HepG2 (cell line): ENCODE results near the gene ACVR1C. TPM values are rescaled to one million over a fixed set of nuclear protein-coding genes. Genes with fewer than 3 reads are reported as not detected.

Experiments used
- ATAC-seq: fragments of 200-7000 bp; cut with Tn5 transposase; 3 replicates; pipeline ENCODE4 v1.9.1; 2020; ENCODE audit warnings: mild to moderate bottlenecking, moderate library complexity
- BruUV-seq: library from RNA; stranded (reverse); fragments of 400-500 nt; replicated peaks from 2 replicates; lab custom pipeline; 2021; lab: Mats Ljungman, UMichigan
- CTCF ChIA-PET: fragments of 300-600 bp; formaldehyde crosslinking; extraction: SDS; loops from one replicate; lab custom pipeline; 2021; ENCODE audit warnings: low total read pairs, inconsistent platforms, low intra/inter-chr PET ratio; lab: Yijun Ruan, JAX
- POLR2A ChIA-PET: fragments of 350-600 bp; sonication (Branson Sonifier 250); formaldehyde crosslinking; loops from one replicate; lab custom pipeline; 2020; ENCODE audit warnings: antibody characterized with exemption, inconsistent platforms; lab: Yijun Ruan, JAX
- DNase-seq: peaks from one replicate; pipeline ENCODE4 v3.0.0-alpha.2; 2015; ENCODE audit warnings: low spot score
- FAIRE-seq: peaks from 3 replicates; lab custom pipeline; 2011; peaks lifted over from hg19 to GRCh38; lab: Jason Lieb, UNC
- H2AFZ ChIP-seq: one replicate; pipeline ENCODE4 v1.6.1; 2011; ENCODE audit warnings: low read length, inconsistent platforms
- H3K27ac ChIP-seq: fragments of 300-600 bp; 3 replicates; pipeline ENCODE4 v1.8.0; 2011; ENCODE audit warnings: mixed run types, mild to moderate bottlenecking, mixed read lengths, low read length, inconsistent platforms; ENCODE audit not compliant: insufficient read depth; ENCODE audit errors: extremely low read length
- H3K27me3 ChIP-seq, 2 experiments: fragments of 200-600 bp in 1 of 2; 2 replicates in 1 of 2; 3 replicates in 1 of 2; pipeline versions ENCODE4 v1.6.0 to v1.8.0; 2011; ENCODE audit warnings: low read length in 2 of 2, mild to moderate bottlenecking in 2 of 2, moderate library complexity in 2 of 2, inconsistent platforms in 1 of 2; ENCODE audit not compliant: insufficient read depth in 2 of 2, control insufficient read depth in 1 of 2
- H3K36me3 ChIP-seq, 2 experiments: fragments of 200-600 bp in 1 of 2; replicated peaks in 1 of 2; 2 replicates in 1 of 2; 3 replicates in 1 of 2; pipeline versions ENCODE4 v1.5.1 to v1.8.0; 2011; ENCODE audit warnings: low read length in 2 of 2, inconsistent platforms in 1 of 2; ENCODE audit not compliant: insufficient read depth in 2 of 2, control insufficient read depth in 1 of 2
- H3K4me1 ChIP-seq: 2 replicates; pipeline ENCODE4 v1.5.1; 2012; ENCODE audit warnings: low read length, inconsistent platforms; ENCODE audit not compliant: insufficient read depth
- H3K4me2 ChIP-seq: 2 replicates; pipeline ENCODE4 v1.6.0; 2011; ENCODE audit warnings: low read depth, low read length, inconsistent platforms
- H3K4me3 ChIP-seq, 3 experiments: fragments of 200-600 bp in 1 of 3; sonication (generic), shearing (Covaris generic) in 1 of 3; replicated peaks in 1 of 3; 2 replicates each; pipeline ENCODE4 v1.5.1; 2011 to 2016; ENCODE audit warnings: low read length in 3 of 3, inconsistent platforms in 2 of 3, low read depth in 2 of 3, mild to moderate bottlenecking in 2 of 3, control low read depth in 1 of 3, mixed read lengths in 1 of 3; ENCODE audit not compliant: insufficient read depth in 1 of 3
- H3K79me2 ChIP-seq: one replicate; pipeline ENCODE4 v1.6.1; 2011; ENCODE audit warnings: low read length, inconsistent platforms; ENCODE audit not compliant: insufficient read depth
- H3K9ac ChIP-seq: 2 replicates; pipeline ENCODE4 v1.6.0; 2011; ENCODE audit warnings: mild to moderate bottlenecking, low read depth, low read length, inconsistent platforms; ENCODE audit not compliant: insufficient read depth
- H3K9me3 ChIP-seq: 2 replicates; pipeline ENCODE4 v1.5.1; 2012; ENCODE audit warnings: mild to moderate bottlenecking, low read length
- H4K20me1 ChIP-seq: 2 replicates; pipeline ENCODE4 v1.6.0; 2011; ENCODE audit warnings: inconsistent platforms, mild to moderate bottlenecking, low read length, moderate library complexity; ENCODE audit not compliant: insufficient read depth
- AGO1 ChIP-seq: fragments of 200-400 bp; formaldehyde crosslinking; IDR thresholded peaks from 2 replicates; pipeline ENCODE4 v1.6.1; 2017; ENCODE audit warnings: mild to moderate bottlenecking, low read depth, low read length, moderate library complexity; ENCODE audit not compliant: poor library complexity, severe bottlenecking
- GATA4 ChIP-seq: sonication (generic); IDR thresholded peaks from 2 replicates; pipeline ENCODE4 v1.6.1; 2016; ENCODE audit warnings: antibody characterized with exemption, low read depth, borderline replicate concordance
- IRF2 ChIP-seq: IDR thresholded peaks from 2 replicates; pipeline ENCODE4 v1.6.1; 2018; ENCODE audit warnings: missing genetic modification reagents, missing compliant biosample characterization
- JDP2 ChIP-seq: sonication (generic); formaldehyde crosslinking; IDR thresholded peaks from 2 replicates; pipeline ENCODE4 v1.8.1; 2022; ENCODE audit warnings: missing genetic modification reagents, borderline replicate concordance
- KDM6A ChIP-seq: IDR thresholded peaks from 2 replicates; pipeline ENCODE4 v1.6.1; 2016; ENCODE audit warnings: low read depth
- MATR3 ChIP-seq: sonication (generic); formaldehyde crosslinking; IDR thresholded peaks from 2 replicates; pipeline ENCODE4 v1.4.0; 2020; ENCODE audit warnings: missing genetic modification reagents
- NR1H2 ChIP-seq: sonication (generic); formaldehyde crosslinking; IDR thresholded peaks from 2 replicates; pipeline ENCODE4 v1.8.1; 2022; ENCODE audit warnings: low read depth, missing genetic modification reagents, borderline replicate concordance
- ZNF251 ChIP-seq: sonication (generic); formaldehyde crosslinking; IDR thresholded peaks from 2 replicates; pipeline ENCODE4 v1.9.0; 2021; ENCODE audit warnings: mild to moderate bottlenecking, missing genetic modification reagents
- ZNF530 ChIP-seq: sonication (generic); formaldehyde crosslinking; IDR thresholded peaks from 2 replicates; pipeline ENCODE4 v1.5.0; 2020; ENCODE audit warnings: low read depth, mild to moderate bottlenecking, missing genetic modification reagents
- ZNF598 ChIP-seq: sonication (generic); formaldehyde crosslinking; IDR thresholded peaks from 2 replicates; pipeline ENCODE4 v1.5.1; 2020; ENCODE audit warnings: mild to moderate bottlenecking, missing genetic modification reagents, borderline replicate concordance
- ZNF839 ChIP-seq: sonication (generic); formaldehyde crosslinking; IDR thresholded peaks from 2 replicates; pipeline ENCODE4 v1.4.0; 2020; ENCODE audit warnings: missing genetic modification reagents, mild to moderate bottlenecking, borderline replicate concordance
- ZZZ3 ChIP-seq: sonication (generic); formaldehyde crosslinking; IDR thresholded peaks from 2 replicates; pipeline ENCODE4 v1.4.0; 2020; ENCODE audit warnings: missing genetic modification reagents, mild to moderate bottlenecking, borderline replicate concordance
- in situ Hi-C: cut with HindIII; loops from 2 replicates; pipeline ENCODE4 v1.10.0; 2017; ENCODE audit warnings: low pct_unique_long_range_greater_than_20kb; ENCODE audit not compliant: extremely low pct_ligation_motif_present
- intact Hi-C: fragments of 100-400 bp; cut with micrococcal nuclease; formaldehyde crosslinking; loops from one replicate; pipeline ENCODE4 v1.10.0; 2022; ENCODE audit not compliant: unreplicated experiment
- polyA plus RNA-seq, 8 experiments: library from polyadenylated mRNA; depleted of rRNA in 3 of 8; stranded (reverse) in 7 of 8; unstranded in 1 of 8; fragments of >200 nt; fragmentation: Illumina TruSeq in 4 of 8; extraction: Trizol in 4 of 8; gene quantifications; 2 replicates each; pipeline versions ENCODE4 v1.2.1 to v1.2.3, GENCODE V29; 2011 to 2016; ENCODE audit warnings: low read depth in 4 of 8, missing spikeins in 1 of 8, mixed read lengths in 1 of 8; ENCODE audit not compliant: insufficient read depth in 1 of 8
- total RNA-seq, 5 experiments: library from RNA; depleted of rRNA; stranded (reverse); fragments of >200 nt; fragmentation: Illumina TruSeq; extraction: Trizol; gene quantifications; 2 replicates each; pipeline ENCODE4 v1.2.3, GENCODE V29; 2016; ENCODE audit warnings: low read depth in 1 of 5
- TF ChIP-seq, protein P1 (sequence below): sonication (generic); formaldehyde crosslinking; IDR thresholded peaks from 2 replicates; pipeline ENCODE4 v1.8.0; 2022; ENCODE audit warnings: mild to moderate bottlenecking, missing genetic modification reagents

ACVR1C gene
- total and polyA plus RNA-seq, 2 of the 13 experiments (the other 11 are each of a cell fraction or from before 2014, with no cell fraction given), result 0.05 to 1.0 TPM

DNA sequence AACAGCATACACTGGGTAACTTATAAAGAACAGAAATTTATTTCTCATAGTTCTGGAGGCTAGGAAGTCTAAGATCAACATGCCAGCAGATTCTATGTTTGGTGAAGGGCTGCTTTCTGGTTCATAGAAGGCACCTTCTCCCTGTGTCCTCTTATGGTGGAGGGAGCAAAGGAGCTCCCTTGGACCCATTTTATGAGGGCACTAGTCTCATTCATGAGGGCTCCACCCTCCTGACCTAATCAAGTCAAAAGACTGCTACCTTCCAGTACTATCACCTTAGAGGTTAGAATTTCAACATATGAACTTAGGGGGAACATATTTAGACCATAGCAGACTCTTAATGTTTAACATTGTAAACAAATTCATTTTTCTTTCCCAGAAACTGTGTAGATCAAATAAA lies 54.5 kb downstream of the ACVR1C start:
- FAIRE-seq, result no peak
- no peaks in the 10 kb centered on the region for H3K27me3 ChIP-seq
- DNase-seq, result no peak
- TF ChIP-seq ZNF598 (CRISPR knock-in tag) (no peak), NR1H2 (no peak), IRF2 (CRISPR knock-in tag) (no peak), KDM6A (CRISPR knock-in tag) (no peak), MATR3 (CRISPR knock-in tag) (no peak), ZNF839 (CRISPR knock-in tag) (no peak), ZNF251 (no peak), ZNF530 (CRISPR knock-in tag) (no peak), GATA4 (no peak), ZZZ3 (CRISPR knock-in tag) (no peak), JDP2 (CRISPR knock-in tag) (no peak), AGO1 (no peak)
- TF ChIP-seq, protein P1, sequence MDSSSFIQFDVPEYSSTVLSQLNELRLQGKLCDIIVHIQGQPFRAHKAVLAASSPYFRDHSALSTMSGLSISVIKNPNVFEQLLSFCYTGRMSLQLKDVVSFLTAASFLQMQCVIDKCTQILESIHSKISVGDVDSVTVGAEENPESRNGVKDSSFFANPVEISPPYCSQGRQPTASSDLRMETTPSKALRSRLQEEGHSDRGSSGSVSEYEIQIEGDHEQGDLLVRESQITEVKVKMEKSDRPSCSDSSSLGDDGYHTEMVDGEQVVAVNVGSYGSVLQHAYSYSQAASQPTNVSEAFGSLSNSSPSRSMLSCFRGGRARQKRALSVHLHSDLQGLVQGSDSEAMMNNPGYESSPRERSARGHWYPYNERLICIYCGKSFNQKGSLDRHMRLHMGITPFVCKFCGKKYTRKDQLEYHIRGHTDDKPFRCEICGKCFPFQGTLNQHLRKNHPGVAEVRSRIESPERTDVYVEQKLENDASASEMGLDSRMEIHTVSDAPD, result no peak
- in situ Hi-C loops, result no loop called here
- intact Hi-C loops, result loop anchor here (5.0 kb wide), 2 partner anchors 178 to 438 kb away; no protein-coding TSS in a partner anchor
- no peaks in the 10 kb centered on the region for H3K4me1 ChIP-seq
- no peak overlapping the region for H3K27ac ChIP-seq
- H3K9ac ChIP-seq, result no peak overlapping the region
- no TSS peak for BruUV-seq
- H3K36me3 ChIP-seq, result no peaks in the 10 kb centered on the region
- no peaks in the 10 kb centered on the region for H3K79me2 ChIP-seq
- ATAC-seq, result no peak
- H3K9me3 ChIP-seq, result no peaks in the 10 kb centered on the region
- POLR2A ChIA-PET, result no interaction called here
- H2AFZ ChIP-seq, result no peak overlapping the region
- CTCF ChIA-PET, result no interaction called here
- no peak overlapping the region for H3K4me2 ChIP-seq
- H3K4me3 ChIP-seq, result no peak overlapping the region
- H4K20me1 ChIP-seq, result no peaks in the 10 kb centered on the region
